ENCODE results near the gene MNX1.

The MNX1 gene

DNA sequence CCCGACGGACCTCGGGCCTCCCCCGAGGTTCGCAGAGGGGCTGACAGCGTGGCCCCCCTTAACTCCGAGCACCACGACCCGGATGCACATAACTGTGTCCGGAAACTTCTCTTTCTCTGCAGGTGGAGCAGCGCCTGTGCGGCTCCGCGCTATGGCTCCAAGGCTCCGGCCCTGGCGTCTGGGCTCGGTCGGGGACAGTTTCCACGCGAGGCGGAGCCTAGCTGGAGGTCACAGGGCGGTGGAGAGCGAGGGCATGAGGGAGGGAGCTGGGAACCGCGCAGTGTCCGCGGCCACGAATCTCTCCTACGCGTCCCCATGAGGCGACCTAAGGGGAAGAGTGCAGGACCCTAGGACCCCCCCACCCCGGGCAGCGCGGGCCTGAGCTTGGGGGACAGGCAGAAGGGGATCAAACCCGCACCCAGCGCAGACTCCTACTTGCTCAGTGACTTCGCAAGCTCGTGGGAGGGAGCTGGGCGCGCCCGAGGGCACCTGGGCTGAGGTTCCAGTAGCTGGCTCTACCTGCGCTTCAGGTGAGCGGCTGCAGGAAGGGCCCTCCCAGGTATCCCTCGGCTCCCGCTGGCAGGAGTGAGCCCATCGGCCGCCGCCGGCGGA lies 8.6 kb upstream of the MNX1 start:
- H3K4me3 ChIP-seq (ENCODE audit: low read length) = no peak overlapping the region
- no peak for DNase-seq (ENCODE audit: low read depth)
- no peak for TF ChIP-seq CTCF (conservative IDR thresholded peaks at IDR 0.05; ENCODE audit: low read length)

DNA sequence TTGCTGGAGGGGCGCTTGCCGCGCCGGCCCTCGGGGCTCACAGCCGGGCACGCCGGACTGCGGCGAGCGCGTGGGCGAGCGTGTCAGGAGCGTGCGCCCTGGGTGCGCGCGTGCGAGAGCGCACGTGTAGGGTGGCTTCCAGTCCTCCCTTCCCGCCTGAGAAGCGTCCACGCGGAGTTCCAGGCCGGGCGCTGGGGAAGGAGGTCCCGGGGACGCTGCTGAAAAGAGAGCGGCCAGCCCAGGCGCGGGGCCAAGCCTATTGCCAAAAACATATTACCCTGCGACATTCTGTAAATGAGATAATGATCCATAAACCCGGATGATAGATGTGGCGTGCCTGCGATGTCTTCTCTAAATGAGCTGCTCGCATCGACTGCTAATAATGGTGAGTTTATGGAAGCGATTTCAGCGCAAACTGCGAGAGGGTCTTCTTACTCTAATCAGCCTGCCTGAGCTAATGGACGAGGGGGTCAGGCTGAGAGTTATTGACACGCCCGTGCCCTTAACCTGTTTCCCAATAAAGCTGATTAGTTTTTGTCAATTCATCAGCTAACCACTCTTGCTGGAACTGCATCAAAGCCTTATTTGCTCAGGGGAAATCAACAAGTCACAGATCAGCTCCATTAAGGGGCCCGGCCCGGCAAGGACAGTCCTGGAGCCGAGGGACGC lies 8.0 kb upstream of the MNX1 start:
- no peak for DNase-seq (ENCODE audit: low read depth)
- no peak for TF ChIP-seq CTCF (conservative IDR thresholded peaks at IDR 0.05; ENCODE audit: low read length)
- no peak overlapping the region for H3K4me3 ChIP-seq (ENCODE audit: low read length)

DNA sequence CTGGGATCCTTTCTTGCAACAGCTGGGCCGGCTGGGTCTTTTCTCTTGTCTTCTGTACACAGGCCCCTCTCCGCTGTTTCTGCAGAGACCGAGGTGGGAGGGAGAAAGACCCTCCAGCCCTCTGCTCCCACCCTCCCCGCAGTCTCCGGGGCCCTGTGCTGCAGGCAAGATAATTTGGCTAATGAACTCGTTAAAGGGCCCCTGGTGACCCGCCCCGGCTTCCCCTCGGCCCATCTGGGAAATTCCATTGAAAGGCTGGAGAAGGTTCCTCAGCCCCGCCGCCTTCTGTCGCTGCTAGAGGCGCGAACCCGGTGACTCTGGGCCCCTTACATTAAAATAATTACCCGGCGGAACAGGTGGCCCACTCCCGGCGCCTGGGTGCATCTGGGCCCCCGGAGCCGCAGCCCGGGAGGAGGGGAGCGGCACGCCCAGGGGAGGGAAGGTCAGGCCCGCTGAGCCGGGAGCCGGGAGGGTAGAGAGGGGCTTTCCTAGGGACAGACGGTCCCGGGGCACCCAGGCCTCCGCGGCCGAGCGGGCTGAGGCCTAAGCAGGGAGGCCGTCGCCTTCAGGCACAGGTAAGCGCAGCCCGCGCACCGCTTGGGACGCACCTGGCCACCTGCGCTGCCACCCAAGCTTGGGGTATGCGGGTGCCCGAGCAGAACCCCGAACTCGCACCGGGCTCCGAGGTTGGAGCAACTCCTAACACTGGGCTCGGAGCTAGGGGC lies 7.3 kb upstream of the MNX1 start:
- DNase-seq (ENCODE audit: low read depth) = no peak
- H3K4me3 ChIP-seq (ENCODE audit: low read length) = no peak overlapping the region
- no peak for TF ChIP-seq CTCF (conservative IDR thresholded peaks at IDR 0.05; ENCODE audit: low read length)

GRCh38 chr7:157017149-157017548 lies 6.7 kb upstream of the MNX1 start:
- no peak for DNase-seq (ENCODE audit: low read depth)
- no peak for TF ChIP-seq CTCF (conservative IDR thresholded peaks at IDR 0.05; ENCODE audit: low read length)
- no peak overlapping the region for H3K4me3 ChIP-seq (ENCODE audit: low read length)

DNA sequence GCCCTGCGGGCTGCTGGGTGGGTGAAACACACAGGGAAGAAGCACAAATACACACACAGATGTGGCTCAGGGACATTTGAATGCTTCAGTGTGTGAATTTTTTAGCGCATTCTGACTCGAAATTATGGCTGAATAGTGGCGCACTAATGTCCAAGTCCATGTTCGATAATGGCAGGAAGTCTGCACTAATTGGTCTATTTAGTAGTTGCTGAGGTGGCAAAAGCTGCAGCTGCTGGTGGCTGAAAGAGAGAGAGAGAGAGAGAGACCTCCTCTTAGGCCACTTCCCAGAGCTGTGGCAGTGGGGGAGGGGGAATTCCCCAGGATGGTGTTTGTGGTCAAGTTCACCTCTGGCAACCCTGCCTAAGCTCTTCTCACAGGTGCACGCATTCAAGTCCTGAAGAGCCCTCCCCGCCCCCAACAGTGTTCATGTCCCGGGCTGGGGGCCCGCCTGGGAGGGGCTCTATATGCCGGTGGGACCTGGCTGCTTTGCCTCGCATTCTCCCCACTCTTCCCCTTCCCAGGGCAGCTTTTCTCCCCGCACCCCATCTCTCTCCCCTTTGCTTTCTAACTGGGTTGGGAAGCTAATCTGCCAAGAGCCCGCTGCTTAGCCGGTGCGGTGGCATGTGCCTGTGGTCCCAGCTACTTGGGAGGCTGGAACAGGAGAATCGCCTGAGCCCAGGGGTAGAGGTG lies 6.0 kb upstream of the MNX1 start:
- no peak for TF ChIP-seq CTCF (conservative IDR thresholded peaks at IDR 0.05; ENCODE audit: low read length)
- no peak for DNase-seq (ENCODE audit: low read depth)
- no peak overlapping the region for H3K4me3 ChIP-seq (ENCODE audit: low read length)

DNA sequence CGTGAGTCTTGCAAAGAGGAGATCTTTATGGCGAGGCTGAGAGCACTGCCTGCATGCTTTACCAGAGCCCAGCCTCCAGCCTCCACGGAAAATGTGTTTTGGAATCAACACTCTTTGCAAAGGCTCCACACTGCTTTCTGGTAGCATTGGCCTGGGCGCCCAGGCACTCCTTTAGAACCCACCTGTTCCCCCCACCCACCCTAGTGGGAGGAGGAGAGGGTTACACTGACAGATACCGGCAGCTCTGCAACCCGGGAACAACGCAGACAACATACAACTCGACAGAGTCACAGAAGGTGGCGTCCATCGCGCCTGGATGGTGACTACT lies 5.5 kb upstream of the MNX1 start:
- TF ChIP-seq CTCF (conservative IDR thresholded peaks at IDR 0.05; ENCODE audit: low read length) = no peak
- no peak overlapping the region for H3K4me3 ChIP-seq (ENCODE audit: low read length)
- no peak for DNase-seq (ENCODE audit: low read depth)
